NCI-H69 (cell line): Measurements from ENCODE around the gene TCEANC2.
A peak's percentile ranks its signal among the peaks of the same experiment; 100 is the strongest.
"Not testable (repeated sequence)": the region's sequence is repeated elsewhere in the genome, so short reads cannot be mapped to it uniquely, and the experiment has no call there.

Experiments used
- DNase-seq: peaks from one replicate; lab custom pipeline; 2025; lab: John Stamatoyannopoulos, UW

The TCEANC2 gene

DNA sequence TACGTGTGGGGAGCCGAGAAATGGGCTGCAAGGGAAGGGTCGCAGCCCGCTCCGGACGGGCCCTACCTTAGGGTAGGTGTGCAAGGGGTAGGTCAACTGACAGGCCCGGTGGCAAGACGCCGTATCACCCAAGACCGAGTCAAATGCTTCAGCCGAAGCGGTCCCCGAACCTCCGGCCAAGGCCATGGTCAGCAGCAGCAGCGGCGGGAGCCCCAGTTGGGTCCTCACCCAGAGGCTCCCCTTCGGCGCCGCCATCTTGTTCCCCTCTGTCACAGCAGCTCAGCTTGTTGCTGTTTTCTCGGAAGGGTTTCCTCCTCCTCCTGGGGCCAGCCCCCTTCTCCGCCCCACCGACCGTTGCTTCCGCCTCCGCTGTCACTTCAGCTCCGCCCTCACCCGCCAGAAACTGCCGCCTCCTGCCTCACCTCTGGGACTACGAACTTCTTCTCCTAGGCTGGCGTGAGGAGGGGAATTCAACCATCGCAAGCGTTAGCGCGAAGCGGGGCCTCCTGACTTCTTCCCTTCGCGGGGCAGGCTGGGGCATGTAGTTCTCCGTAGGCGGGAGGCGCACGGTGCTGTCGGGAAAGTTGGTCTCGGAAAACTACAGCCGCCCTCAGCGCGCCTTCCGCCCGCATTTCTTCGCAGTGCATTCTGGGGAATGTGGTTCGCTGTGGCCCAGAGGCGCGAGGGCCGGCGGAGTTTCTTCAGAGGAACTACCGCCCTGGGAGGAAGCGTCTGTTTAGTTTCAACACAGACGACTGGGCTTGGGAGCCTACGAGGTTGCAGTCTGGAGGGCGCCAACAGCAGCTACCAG, at the start of gene TCEANC2, which contains the start of gene TMEM59:
TCEANC2 (plus strand) TSS at position 675 of the 811 bp plus-strand sequence. CDS start 815 bp downstream, outside the sequence.
TMEM59 (minus strand) TSS at position 271 of the 811 bp plus-strand sequence; CDS start at position 255, 16 bp downstream.
- DNase-seq, result peak; percentile 98

DNA sequence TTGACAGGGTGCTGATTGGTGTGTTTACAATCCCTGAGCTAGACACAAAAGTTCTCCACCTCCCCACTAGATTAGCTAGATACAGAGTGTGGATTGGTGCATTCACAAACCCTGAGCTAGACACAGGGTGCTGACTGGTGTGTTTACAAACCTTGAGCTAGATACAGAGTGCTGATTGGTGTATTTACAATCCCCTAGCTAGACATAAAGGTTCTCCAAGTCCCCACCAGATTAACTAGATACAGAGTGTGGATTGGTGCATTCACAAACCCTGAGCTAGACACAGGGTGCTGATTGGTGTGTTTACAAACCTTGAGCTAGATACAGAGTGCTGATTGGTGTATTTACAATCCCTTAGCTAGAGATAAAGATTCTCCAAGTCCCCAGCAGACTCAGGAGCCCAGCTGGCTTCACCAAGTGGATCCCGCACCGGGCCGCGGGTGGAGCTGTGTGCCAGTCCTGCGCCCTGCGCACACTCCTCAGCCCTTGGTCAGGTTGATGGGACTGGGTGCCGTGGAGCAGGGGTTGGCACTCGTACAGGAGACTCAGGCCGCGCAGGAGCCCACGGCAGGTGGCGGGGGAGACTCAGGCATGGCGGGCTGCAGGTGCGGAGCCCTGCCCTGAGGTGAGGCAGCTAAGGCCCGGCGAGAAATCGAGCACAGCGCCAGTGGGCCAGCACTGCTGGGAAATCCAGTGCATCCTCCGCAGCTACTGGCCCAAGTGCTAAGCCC, 49.5 kb upstream of the TCEANC2 start:
- not testable (repeated sequence) for DNase-seq

DNA sequence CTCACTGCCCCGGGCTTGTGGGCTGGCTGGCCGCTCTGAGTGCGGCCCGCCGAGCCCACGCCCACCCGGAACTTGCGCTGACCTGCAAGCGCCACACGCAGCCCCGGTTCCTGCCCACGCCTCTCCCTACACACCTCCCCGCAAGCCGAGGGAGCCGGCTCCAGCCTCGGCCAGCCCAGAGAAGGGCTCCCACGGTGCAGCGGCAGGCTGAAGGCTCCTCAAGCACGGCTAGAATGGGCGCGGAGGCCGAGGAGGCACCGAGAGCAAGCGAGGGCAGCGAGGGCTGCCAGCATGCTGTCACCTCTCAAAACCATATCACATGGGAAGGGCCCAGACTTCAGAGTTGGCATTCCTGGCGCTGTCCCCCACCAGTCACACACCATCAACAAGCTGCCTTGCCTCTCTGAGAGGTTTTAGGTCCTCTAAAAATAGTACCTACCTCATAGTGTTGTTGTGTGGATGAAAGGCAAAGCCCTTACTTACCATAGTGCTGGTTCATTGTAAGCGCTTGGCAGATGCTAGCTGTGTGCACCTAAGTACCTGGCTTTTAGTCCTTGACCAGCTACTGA, 48.8 kb upstream of the TCEANC2 start:
- DNase-seq, result no peak

DNA sequence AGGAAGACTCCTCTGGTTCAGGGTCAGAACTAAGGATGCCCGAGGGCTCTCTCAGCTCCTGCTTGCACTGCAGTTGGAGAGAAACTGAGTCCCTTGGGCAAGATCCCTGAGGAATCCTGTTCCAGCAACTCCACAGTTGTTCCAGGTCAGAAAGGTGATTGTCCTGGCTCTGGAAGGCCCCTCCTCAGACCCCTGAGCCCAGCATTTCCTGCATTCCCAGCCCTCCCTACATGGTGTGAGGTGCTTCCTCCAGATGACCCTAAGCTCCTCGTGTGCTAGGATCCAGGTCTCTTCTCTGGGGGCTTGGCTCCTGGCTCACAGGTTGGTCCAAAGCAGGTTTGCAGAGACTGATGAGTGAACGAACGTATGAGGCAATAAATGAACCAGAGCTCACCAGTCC, 46.9 kb upstream of the TCEANC2 start:
- DNase-seq, result no peak

DNA sequence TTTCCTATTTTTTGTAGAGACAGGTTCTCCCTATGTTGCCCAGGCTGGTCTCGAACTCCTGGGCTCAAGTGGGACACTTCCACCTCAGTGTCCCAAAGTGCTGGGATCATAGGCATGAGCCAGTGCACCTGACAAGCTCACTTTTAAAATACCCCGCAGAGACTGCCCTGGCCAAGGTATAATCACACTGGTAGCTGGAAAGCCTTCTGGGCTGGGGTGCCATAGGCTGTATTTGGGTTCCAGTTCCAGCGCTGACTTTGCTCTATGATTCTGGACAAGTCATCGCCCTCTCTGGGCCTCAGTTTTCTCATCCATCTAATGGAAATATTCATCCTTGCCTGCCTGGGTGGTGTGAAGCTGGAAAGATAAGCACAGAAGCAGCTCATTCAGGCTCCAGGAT, 45.8 kb upstream of the TCEANC2 start:
- DNase-seq, result no peak

DNA sequence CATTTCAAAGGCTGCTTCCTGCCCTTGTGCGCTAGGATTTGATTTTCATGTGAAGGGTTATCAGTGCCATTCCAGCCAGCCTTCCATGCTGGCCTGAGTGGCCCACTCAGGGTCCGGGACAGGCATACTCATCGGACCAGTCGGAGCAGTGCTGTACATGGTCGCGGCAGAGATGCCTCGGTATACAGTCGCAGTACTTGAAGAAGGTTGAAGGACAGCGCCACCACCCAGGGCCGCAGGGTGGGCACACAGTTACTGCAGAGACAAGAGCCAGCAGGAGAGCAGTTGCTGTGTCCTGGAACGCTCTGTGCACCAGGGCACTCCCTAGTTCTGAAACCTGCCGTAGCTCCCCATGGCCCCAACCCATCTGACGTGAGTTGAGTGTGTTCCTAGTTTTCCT, 44.5 kb upstream of the TCEANC2 start:
- DNase-seq, result no peak

DNA sequence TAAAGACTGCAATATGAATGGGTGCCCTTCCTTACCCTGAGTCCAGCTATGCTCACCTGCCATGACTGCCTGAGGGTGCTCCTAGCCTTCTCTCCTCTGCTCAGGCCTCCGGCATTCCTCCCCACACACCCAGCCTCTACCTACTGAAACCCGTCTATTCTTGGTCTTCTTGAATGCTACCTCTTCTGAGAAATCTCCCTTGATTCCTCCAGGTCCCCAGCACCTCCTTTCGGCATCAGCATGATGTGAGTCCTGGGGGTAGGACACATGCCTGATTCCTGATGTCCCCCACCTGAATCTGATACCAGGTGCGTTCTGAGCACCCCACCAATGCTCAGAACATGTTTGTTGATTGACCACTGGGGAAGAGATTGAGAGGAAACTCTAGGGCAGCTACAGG, 44.0 kb upstream of the TCEANC2 start:
- DNase-seq, result no peak

DNA sequence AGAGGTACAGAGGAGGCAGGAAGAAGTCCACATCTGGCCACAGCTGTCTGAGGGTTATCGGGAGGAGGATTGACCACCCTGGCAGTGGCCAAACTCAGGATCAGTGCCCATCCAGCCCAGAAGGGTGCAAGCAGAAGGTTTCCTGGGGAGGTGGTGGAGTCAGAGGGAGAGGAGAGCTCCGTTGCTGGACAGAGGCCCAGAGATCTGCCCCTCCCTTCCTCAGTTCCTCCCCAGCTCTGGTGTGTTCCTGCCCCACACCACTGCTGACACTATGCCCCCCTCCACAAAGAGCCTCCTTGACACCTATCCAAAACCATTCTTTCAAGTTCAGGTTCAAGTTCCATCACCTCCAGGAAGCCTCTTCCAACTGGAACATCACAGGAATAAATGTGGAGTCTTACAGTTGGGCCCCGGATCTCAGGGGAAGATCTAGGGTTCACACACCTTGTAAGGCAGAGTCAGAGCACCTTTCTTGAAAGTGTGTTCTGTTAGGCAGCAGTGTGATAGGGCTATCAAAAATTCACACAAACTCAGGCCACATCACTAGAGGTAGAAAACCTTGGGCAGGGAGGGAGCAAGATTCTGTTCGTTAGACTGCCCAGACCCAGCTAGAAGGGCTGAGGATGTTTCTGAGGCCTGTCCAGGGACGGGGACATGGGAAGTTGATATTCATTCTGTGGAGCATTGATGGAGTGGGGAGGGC, 42.8 kb upstream of the TCEANC2 start:
- DNase-seq, result no peak

DNA sequence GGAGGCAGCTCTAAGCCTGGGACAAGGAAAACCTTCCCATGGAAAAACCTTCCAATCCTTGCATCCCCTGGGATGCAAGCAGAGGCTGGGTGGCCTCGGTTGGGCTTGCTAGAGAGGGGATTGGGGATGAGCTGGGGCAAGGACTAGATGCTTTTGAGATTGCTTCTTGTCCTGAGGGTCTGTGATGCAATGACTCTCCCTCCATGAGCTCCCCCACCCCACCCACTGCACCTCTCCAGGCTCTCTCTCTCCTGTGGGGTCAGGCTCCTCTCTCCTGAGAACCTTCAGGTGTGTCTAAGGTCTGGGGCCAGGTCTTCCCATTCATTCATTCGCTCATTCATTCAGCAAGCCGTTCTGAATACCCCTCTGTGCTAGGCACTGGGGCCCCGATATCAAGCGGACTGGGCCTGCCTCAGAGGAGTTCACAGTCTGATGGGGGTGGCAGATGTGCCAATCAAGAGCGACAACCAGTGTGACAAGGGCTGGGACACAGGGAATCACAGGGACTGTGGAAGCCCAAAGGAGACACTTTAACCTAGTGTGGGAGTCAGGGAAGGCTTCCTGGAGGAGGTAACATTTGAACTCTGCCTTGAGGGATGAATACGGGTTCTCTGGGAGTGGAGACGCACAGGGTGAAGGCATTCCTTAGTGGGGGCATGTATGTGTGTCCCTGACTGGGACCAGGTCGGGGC, 41.9 kb upstream of the TCEANC2 start:
- no peak for DNase-seq

DNA sequence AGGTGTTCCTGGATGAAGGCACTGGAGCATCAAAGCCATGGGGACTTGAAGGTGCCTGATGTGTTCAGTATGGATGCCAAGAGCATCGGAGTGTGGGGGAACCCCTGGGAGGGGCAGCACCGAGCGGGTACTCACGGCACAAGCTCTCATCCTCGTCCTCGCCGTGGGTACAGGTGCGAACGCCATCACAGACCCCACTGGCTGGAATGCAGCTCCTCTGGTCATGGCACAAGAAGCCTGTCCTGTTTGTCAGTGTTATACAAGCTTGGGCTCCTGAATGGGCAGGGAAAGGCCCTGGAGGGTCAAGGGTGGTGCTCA, 41.4 kb upstream of the TCEANC2 start:
- no peak for DNase-seq

DNA sequence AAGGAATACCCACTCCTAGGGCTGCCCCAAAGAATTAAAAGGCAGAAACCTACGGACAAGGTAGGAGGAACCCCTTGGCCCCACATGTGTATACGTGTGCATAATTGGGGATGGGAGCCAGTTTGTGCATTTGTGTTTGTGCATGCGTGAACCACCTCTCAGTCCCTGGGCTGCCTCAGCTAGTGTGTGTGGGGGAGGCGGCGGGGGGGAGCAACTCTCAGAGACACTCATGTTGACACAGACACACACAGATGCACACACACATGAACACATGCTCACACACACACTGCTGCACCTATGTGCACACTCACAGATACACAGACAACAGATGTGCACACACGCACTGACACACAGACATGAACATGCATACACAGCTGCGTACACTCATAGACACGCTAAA, 40.5 kb upstream of the TCEANC2 start:
- no peak for DNase-seq

DNA sequence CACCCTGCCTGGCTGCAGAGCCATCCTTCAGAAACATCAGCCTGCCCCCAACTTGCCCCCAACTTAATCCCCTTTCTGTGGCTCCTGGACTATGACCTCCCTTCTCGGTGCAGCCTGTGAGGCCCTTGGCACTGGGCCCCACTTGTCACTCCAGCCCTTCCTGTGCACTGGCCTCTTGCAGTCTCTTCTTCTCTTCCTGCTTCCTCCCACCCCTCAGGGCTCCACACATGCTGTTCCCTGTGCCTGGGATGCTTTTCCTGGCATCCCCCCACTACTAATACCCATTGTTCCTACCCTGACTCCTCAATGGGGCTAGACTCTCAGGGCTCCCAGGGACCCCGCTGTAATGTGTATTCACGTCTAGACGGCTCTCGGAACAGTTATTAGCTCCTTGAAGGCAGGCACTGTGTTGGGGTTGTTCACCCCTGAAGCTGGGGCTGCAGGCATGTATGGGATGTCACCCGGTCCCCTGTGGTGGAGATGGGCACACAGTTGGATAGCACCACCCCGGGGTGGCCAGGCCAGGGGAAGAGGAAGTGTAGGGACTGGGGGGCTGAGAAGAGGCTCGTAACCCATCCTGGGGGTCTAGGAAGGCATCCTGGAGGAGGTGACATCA, 39.9 kb upstream of the TCEANC2 start:
- DNase-seq, result no peak

DNA sequence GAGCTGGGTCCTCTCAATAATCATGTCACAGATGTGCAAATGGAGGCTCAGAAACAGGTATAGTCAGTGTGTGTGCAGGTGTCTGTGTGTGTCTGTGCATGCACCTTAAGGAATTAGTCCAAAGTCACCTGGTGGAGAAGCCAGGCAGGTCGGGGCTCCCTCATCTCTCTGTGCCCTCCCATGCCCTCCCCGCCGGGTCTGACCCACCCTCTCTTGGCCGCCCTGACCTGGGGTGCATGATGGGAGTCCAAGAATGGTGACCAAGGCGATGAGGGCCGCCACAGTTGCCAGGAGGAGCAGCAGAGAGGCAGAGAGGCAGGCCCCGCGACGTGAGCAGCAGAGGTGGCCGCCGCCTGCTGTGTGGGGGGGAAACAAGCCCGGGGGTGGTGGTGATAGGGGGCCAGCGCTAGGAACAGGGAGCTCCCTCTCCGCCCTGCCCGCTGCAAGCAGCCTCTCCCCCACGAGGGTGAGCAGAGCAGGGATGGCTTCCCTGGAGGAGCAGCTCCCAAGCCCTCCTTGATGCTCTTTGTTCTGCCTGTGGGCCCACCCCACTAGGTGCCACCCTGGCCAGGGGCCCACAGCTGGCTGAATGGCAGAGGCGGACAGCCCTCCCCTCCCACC, 39.3 kb upstream of the TCEANC2 start:
- no peak for DNase-seq

DNA sequence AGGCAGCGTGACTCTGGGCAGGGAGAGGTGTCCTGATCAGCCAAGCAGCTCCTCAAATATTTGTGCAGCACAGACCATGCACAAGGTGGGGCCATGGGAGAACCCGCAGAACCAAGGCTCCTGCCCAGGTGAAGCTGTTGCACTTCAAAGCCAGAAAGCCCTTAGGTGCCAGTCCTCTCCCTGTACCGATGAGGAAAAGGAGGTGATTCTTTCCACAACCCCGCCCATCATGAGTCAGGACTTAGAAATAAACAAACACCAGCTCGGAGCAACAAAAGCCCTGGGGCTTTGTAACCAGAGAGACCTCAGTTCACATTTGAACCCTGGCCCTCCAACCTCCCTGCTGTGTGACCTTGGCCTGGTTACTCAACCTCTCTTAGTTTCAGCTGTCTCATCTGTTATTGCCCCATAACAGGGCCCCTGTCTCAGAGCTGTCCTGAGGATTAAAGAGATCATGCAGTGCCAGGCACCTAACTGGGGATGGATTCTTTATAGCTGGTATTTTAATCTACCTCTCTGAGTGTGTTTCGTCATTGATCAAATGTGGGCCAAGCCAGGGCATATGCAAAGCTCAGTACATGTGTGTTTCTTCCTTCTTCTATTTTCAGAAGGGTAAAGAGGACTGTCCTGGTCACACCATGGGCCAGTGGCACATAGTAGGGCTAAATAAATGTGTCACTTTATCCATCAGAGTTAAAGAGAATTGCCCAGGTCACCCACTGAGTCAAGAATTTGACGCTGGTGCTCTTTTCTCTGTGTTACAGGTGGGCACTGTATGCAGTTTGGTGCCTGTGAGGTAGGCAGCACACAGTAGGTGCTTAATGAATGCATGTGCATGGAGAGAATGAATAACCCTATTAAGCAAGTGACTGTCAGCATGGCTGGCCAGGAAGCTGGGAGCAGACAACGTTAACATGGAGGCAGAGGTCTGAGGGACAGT, 36.8 kb upstream of the TCEANC2 start:
- peak; percentile 94 for DNase-seq

DNA sequence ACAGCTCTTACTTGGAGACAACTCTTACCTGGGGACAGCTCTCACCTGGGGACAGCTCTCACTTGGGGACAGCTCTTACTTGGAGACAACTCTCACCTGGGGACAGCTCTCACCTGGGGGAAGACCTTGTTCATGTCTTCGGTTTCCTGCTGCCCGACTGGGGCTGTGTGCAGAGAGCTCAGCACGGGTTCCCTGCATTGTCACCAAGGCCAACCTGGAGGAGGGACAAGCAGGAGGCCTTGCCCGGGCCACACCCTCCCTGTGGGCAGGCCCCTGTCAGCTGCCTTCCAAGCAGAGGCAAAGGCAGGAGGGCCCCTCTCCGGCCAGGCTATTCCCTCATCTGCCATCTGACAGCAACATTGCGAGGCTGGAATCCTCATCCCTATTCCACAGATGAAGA, 35.4 kb upstream of the TCEANC2 start, which contains the start of gene LDLRAD1:
LDLRAD1 (minus strand) TSS at position 208 of the 400 bp plus-strand sequence; CDS start at position 134, 74 bp downstream.
- DNase-seq, result peak; percentile 68

DNA sequence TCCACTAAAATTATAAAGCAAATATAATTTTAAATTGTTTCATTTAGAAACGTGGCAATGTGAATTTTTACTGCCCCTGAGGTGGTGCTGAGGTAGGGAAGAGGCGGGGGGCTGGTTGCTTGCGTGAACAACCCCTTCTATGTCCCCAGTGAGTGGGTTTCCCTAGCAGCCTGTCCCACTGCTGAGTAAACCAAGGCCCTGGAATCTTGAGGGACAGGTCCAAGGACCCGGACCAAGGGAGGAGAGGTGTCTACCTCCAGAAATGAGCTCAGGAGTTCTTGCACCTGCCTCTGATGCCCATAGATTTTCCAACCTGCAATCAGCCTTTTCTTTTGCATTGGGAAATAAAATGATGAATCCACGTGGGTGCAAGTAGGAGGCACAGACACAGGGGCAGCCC, 34.8 kb upstream of the TCEANC2 start:
- DNase-seq, result no peak

DNA sequence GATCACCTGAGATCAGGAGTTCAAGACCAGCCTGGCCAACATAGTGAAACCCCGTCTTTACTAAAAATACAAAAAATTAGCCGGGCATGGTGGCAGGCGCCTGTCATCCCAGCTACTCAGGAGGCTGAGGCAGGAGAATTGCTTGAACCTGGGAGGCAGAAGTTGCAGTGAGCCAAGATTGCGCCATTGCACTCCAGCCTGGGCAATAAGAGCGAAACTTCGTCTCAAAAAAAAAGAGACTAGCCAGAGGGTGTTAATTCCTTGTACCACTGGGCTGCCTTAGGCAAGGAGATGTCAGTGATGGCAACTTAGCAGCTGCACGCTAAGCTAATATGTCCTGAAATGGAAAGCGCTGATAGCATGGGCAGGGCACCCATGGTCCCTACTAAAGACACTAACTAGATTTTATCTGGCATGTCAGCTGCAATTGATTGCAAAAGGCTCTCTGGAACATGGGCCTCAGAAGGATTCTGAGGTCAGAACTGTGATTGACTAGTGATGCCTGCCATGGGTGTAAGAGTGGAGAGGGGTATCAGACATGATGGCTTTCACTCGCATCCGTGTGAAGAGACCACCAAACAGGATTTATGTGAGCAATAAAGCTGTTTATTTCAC, 33.7 kb upstream of the TCEANC2 start:
- DNase-seq, result not testable (repeated sequence)

DNA sequence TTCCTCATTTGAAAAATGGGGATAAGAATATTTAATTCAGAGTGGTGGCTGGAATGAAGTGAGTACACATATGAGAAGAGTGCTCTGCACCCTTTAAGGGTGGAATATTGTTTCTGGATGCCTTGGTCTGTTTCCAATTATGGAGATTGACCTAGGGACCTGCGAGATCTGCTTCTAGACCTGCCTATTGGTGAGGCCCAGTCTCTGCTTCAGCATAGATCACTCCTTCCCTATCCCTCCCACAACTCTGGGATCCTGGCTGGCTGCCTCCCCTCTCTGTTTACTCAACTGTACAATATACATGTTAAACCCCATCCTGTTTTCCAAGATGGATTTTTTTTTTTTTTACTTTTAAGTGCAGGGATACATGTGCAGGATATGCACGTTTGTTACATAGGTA, 29.1 kb upstream of the TCEANC2 start:
- no peak for DNase-seq

DNA sequence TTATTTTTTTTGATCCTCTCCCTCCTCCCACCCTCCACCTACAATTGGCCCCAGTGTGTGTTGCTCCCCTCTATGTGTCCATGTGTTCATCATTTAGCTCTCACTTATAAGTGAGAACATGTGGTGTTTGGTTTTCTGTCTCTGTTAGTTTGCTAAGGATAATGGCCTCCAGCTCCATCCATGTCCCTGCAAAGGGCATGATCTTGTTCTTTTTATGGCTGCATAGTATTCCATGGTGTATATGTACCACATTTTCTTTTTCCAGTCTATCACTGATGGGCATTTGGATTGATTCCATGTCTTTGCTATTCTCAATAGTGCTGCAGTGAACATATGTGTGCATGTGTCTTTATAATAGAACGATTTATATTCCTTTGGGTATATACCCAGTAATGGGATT, 28.6 kb upstream of the TCEANC2 start:
- not testable (repeated sequence) for DNase-seq
